ENCODE measurements around the gene TEX35.

DNA sequence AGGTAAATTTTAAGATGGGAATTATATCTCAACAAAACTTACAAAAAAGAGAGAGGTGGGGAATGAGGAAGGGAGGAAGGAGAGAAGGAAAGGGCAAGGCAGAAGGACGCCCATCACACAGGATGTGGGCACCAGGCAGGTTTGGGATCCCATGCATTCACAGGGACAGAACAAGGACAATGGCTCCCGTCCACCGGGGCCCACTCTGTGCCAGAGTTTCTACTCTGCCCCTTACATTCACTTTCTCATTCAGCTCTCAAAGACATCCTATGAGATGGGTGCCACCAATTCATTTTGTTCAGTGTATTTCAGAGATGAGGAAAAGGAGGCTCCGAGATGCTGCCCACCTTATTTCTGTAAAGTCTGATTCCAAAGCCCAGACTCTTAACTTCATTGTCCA is 23.5 kb upstream of the TEX35 start:
- TF ChIP-seq, protein P1, sequence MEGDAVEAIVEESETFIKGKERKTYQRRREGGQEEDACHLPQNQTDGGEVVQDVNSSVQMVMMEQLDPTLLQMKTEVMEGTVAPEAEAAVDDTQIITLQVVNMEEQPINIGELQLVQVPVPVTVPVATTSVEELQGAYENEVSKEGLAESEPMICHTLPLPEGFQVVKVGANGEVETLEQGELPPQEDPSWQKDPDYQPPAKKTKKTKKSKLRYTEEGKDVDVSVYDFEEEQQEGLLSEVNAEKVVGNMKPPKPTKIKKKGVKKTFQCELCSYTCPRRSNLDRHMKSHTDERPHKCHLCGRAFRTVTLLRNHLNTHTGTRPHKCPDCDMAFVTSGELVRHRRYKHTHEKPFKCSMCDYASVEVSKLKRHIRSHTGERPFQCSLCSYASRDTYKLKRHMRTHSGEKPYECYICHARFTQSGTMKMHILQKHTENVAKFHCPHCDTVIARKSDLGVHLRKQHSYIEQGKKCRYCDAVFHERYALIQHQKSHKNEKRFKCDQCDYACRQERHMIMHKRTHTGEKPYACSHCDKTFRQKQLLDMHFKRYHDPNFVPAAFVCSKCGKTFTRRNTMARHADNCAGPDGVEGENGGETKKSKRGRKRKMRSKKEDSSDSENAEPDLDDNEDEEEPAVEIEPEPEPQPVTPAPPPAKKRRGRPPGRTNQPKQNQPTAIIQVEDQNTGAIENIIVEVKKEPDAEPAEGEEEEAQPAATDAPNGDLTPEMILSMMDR (conservative IDR thresholded peaks at IDR 0.05 in 1 of 2, IDR thresholded peaks at IDR 0.05 in 1 of 2; ENCODE audit: extremely low read depth in 1 of 2, insufficient read depth in 1 of 2, low read depth in 1 of 2, low read length in 2 of 2) = no peak
- TF ChIP-seq EZH2 (IDR thresholded peaks at IDR 0.05; ENCODE audit: borderline replicate concordance, low read length) = no peak
